AG08395 (cell line): ENCODE results near the gene AACS.
A peak's percentile ranks its signal among the peaks of the same experiment; 100 is the strongest.
"Not testable (repeated sequence)": the region's sequence is repeated elsewhere in the genome, so short reads cannot be mapped to it uniquely, and the experiment has no call there.

ENCODE experiments used
- DNase-seq: peaks from one replicate; pipeline ENCODE4 v3.0.0; 2012; ENCODE audit warnings: mixed read lengths, low spot score

Gene AACS

GRCh38 chr12:125124320-125124966 is 59.2 kb downstream of the AACS start:
- no peak for DNase-seq

- DNase-seq = no peak
These were observed 60.0 kb downstream of the AACS start for GRCh38 chr12:125125271-125125670.

GRCh38 chr12:125128439-125129178 is 63.4 kb downstream of the AACS start:
- no peak for DNase-seq

- DNase-seq = no peak
These were observed 63.9 kb downstream of the AACS start for GRCh38 chr12:125129179-125129571.

GRCh38 chr12:125129591-125130255 is 64.5 kb downstream of the AACS start:
- DNase-seq = no peak

- no peak for DNase-seq
These were observed 66.7 kb downstream of the AACS start for GRCh38 chr12:125131958-125132357.

- peak; percentile 45 for DNase-seq
These were observed 67.6 kb downstream of the AACS start for GRCh38 chr12:125132698-125133400.

- DNase-seq = no peak
These were observed 68.4 kb downstream of the AACS start for GRCh38 chr12:125133616-125134015.

- no peak for DNase-seq
These were observed 69.3 kb downstream of the AACS start for GRCh38 chr12:125134576-125134975.

GRCh38 chr12:125135906-125136305 is 70.7 kb downstream of the AACS start:
- no peak for DNase-seq

GRCh38 chr12:125136702-125137101 is 71.5 kb downstream of the AACS start:
- DNase-seq = no peak

GRCh38 chr12:125137766-125138344 is 72.6 kb downstream of the AACS start:
- DNase-seq = no peak

GRCh38 chr12:125140279-125141209 is 75.3 kb downstream of the AACS start:
- DNase-seq = peak; percentile 78

GRCh38 chr12:125141210-125141573 is 76.0 kb downstream of the AACS start:
- DNase-seq = not testable (repeated sequence)

GRCh38 chr12:125142601-125143000 is 77.4 kb downstream of the AACS start:
- peak; percentile 75 for DNase-seq

GRCh38 chr12:125143491-125143890 is 78.3 kb downstream of the AACS start:
- DNase-seq = peak; percentile 67

- DNase-seq = no peak
These were observed 80.0 kb downstream of the AACS start for GRCh38 chr12:125145196-125145595.

GRCh38 chr12:125148316-125148715 is 83.1 kb downstream of the AACS start:
- DNase-seq = no peak

GRCh38 chr12:125149160-125150108 is 84.2 kb downstream of the AACS start:
- DNase-seq = no peak

- DNase-seq = no peak
These were observed 86.0 kb downstream of the AACS start for GRCh38 chr12:125151284-125151683.
